Left cardiac atrium (tissue), 4 donors: ENCODE results near the gene AKAP13. TPM values are rescaled to one million over a fixed set of nuclear protein-coding genes. Genes with fewer than 3 reads are reported as not detected.
A peak's percentile ranks its signal among the peaks of the same experiment; 100 is the strongest.
"Not testable (repeated sequence)": the region's sequence is repeated elsewhere in the genome, so short reads cannot be mapped to it uniquely, and the experiment has no call there.

Source experiments
- ATAC-seq, 2 donors: fragments of 200-7000 bp; cut with Tn5 transposase; one replicate each; pipeline ENCODE4 v1.9.1; 2020; ENCODE audit warnings: mild to moderate bottlenecking in 2 of 2, moderate library complexity in 2 of 2
- DNase-seq: peaks from one replicate; pipeline ENCODE4 v3.0.0-alpha.2; 2020
- intact Hi-C, 2 donors: fragments of 100-400 bp; cut with DNase I; formaldehyde crosslinking; loops; one replicate each; pipeline versions ENCODE4 v1.14.1 to v1.15.1; 2022 to 2023
- total RNA-seq, 2 donors: library from RNA; stranded (reverse); fragmentation: NEBNext Ultra II Directional; extraction: Animal tissue kit (Norgen Biotek cat#: 25700); gene quantifications; one replicate each; pipeline ENCODE4 v1.2.1, GENCODE V29; 2021
- donor health status: DM: no; HTN: yes; CAD: no.
- donor health status: DM: no; HTN: yes; CAD: no; lungs with severe emphysema.
- donor health status: DM: yes; HTN: yes; CAD: no.
- donor health status: Dilated cardiomyopathy.

The AKAP13 gene
- total RNA-seq, 2 donors from 2014 or later, result 217 to 302 TPM

DNA sequence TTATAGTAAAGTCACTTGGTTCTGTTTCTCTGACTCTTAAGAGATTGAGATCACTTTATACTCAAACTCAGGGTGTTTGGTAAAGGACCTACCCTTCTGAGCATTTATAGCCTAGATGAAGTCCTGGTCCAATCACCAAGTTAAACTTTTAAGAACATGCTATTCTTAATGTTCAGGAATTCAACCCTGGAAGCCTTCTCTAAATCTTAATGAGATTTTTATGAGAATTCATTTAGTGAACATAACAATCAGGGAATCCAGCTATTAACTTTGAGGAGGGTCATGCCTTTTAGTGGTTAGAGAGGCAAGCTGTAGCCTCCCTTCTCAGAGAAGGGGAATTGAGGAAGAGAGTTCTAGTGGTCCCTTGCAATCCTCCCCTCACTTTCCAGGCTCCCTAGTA is 104.5 kb downstream of the AKAP13 start:
- not testable (repeated sequence) for ATAC-seq, DNase-seq
- intact Hi-C loops, result loop anchor here in 1 of 2 donors (10.0 kb wide), 1 partner anchor 240 kb away; no protein-coding TSS in a partner anchor

DNA sequence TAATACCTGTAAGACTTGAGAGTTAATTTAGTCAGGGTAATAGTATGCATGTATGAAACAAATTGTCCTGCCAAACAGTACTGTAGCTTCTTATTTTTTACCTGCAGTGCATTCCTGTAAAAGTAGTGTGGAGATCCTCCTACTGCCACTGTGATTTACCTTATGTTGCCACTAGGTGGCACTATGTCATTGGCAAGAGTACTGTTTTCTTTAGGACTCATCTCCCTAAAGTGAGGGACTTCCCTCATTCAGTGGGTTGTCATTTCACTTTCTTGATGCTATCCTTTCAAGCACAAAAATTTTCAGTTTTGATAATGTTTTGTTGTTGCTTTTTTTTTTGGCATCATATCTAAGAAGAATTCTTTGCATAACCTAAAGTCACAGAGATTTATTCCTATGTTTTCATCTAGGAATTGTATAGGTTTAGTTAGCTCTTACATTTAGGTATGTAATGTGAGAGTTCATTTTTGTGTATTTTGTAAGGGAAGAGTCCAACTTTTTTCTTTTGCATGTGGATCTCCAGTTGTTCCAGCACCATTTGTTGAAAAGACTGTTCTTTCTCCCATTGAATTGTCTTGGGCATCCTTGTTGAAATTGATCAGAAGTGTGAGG is 105.7 kb downstream of the AKAP13 start:
- peak; percentile 73 to 83 for ATAC-seq
- intact Hi-C loops, result loop anchor here in 1 of 2 donors (10.0 kb wide), 1 partner anchor 239 kb away; no protein-coding TSS in a partner anchor
- no peak for DNase-seq

DNA sequence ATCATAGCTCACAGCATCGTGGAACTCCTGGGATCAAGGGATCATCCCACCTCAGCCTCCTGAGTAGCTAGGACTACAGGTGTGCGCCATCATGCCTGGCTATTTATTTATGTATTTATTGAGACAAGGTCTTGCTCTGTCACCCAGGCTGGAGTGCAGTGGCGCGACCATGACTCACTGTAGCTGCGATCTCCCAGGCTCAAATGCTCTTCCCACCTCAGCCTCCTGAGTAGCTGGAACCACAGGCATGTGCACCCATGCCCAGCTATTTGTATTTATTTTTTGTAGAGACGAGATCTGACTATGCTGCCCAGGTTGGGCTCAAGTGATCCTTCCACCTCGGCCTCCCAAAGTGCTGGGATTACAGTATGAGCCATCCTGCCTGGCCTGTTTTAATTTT is 107.4 kb downstream of the AKAP13 start:
- intact Hi-C loops, result loop anchor here in 1 of 2 donors (10.0 kb wide), 1 partner anchor 237 kb away; no protein-coding TSS in a partner anchor
- DNase-seq, result not testable (repeated sequence)
- ATAC-seq, result peak in 1 of 2 donors; percentile 10

DNA sequence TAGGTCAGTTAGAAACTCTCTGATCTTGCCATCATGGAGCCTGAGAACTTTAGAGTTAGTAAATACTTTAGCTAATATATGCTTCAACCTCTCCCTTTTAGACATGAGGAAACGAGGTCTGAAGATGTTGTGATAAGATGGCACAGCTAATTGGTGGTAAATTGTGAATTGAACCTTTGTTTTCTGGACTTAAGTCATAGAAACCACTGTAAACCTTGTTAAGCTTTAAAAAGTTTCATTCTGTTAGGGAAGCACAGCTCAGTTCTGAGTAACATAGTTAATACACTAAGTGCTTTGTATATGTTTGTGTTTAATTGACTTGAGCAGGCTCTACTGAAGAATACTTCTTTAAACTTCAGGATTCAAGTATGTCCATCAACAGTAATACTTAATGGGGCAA is 108.6 kb downstream of the AKAP13 start:
- DNase-seq (no peak), ATAC-seq (no peak)
- intact Hi-C loops, result loop anchor here in 1 of 2 donors (10.0 kb wide), 1 partner anchor 236 kb away; no protein-coding TSS in a partner anchor

DNA sequence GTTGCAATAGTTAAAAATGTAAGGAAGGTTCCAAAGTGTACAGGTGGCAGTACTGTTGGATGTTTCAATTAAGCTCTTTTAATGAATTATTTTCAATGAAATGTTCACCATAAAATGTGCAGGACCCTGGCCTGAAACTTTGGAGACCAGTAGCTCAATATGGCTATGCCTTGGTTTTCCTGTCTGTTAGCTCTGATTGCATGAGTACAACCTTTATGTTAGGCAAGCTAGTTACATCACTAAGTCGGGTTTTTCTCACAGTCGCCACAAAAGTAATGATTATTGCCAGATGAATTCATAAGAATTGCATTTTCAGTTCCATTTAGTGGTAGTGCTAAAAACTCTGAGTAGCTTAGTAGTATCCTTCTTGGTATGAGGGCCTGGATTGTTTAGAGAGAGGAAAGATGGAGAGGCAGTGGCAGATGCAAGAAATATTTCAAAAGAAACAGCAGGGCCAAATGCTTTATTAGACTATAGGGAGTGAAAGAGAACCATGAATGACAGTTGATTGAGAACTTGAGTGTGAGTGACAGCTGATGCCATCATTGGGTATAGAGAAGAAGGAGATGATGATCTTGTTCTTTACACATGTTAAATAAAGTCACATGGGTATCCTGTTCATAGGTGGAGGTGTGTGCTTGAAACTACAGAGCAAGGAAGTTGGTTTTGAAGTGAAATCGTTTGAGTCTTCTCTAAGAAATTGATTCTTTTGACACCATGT is 109.5 kb downstream of the AKAP13 start:
- ATAC-seq, result no peak
- DNase-seq, result no peak
- intact Hi-C loops, result loop anchor here in 1 of 2 donors (10.0 kb wide), 1 partner anchor 235 kb away; no protein-coding TSS in a partner anchor

DNA sequence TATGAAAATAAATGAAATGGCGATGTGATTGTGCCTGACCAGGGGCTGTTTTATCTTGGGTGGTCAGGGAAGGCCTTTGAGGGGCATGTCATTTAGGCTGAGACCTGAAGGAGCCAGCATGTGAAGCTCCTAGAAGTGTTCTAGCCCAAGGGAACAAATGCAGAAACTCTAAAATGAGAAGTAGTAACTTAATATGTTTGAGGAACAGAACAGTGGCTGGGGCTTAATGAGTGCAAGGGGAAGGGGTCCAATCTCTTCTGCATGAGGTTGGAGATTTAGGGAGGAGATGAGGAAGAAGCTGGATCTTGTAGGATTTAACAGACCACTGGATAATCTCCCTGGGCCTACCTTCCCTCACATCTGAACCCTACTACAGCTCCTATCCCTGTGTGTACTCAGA is 110.5 kb downstream of the AKAP13 start:
- no peak for DNase-seq
- ATAC-seq, result no peak
- intact Hi-C loops, result no loop called here

DNA sequence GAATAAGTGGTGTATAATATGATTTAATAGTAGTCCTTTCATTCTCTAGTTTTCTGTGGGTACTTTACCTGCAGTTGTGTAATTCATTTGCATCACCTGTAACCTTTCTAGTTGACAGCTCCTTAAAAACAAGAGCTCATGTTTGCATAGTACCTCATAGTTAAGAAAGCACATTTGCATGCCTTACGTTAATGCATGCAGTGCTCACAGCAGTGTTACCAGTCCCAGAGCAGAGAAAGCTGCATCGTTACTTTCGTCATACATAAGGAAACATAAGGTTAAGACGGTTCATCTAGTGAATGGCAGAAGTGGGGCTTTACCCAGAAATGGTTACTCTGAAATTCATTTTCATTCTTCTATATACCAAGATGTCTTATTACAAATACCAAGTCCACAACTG is 111.3 kb downstream of the AKAP13 start:
- no peak for DNase-seq
- no peak for ATAC-seq
- intact Hi-C loops, result no loop called here

DNA sequence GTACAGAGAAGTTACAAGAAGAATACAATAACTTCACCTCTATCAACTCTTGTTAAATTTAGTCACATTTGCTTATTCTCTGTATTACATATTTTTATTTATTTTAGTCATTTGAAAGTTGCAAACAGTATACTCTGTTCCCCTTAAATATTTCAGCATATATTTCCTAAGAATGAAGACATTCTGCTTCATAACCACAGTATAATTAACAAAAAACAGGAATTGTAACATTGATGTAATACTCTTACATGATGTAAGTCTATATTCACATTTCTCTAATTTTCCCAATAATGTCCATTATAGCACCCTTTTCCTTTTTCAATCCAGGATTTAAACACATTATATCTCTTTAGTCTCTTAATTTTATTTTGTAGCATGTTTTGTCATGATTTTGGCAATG is 112.0 kb downstream of the AKAP13 start:
- intact Hi-C loops, result no loop called here
- no peak for ATAC-seq
- no peak for DNase-seq

DNA sequence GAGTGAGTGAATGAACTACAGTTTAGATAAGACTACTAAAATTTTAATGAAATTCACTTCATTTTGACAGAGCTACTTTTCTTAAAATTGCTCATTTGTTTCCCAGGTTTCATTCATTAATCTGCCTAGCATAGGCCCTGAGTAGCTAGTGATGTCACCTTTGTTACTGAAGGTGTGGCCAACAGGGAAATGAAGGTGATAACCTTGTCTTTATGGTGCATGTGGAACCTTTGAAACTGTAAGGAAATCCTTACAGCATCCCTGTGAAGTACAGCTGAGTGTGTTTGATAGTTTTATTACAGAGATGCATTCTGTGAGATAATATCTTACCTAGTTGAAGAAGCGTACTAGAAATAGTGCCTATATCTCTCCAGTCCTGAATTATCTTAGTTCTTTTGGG is 112.9 kb downstream of the AKAP13 start:
- intact Hi-C loops, result no loop called here
- no peak for ATAC-seq
- no peak for DNase-seq

DNA sequence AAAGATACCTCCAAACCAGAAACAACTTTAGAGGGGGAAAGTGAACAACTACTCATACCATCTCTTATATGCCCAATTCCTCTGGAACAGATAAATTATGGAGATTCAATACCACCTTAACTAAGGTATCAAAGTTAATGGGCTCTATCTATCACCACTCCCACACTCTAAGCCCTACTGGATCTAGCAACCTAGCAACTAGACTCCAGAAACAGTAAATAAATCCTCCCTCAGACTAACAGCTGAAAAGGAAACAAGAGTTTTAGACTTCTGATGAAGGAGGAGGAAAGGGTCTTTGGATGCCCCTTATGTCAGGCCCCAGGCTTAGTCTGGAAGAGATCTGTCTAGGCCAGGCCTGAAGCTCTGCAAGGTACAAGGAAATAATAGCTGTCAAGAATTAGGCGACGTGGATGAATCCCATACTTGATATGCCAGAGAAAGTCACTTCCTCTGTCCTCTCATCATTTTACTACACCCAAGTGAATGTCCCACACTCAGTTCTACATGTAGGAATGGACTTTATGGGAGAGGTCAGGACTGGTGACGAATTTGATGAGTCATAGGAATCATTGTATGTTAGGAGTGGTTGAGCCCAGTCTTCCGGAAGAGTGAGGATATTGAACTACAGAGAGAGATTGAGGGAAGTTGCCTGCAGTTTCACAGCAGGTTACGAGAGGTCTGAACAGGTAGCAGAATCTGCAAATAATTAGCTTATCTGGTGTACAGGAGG is 113.8 kb downstream of the AKAP13 start:
- ATAC-seq, result peak; percentile 46 to 90
- no peak for DNase-seq
- intact Hi-C loops, result no loop called here

DNA sequence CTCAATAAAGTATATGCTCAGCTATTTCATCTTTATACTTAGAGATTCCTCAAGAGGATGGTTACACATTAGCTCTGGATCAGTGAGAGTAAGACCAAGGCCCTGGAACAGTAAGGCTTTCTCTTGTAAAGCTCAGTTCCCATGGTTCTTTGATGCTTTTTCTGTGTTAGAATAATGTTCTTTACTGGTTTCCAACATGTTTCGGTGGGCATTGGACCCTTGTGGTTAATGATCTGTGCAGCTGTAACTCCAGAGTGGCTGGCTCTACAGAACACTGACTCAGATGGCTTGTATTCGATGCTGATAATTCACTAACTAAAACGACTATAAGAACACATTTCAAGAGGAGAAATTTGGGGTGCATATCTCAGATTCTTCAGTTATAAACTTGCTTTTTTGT is 114.7 kb downstream of the AKAP13 start:
- intact Hi-C loops, result no loop called here
- DNase-seq (no peak), ATAC-seq (no peak)

DNA sequence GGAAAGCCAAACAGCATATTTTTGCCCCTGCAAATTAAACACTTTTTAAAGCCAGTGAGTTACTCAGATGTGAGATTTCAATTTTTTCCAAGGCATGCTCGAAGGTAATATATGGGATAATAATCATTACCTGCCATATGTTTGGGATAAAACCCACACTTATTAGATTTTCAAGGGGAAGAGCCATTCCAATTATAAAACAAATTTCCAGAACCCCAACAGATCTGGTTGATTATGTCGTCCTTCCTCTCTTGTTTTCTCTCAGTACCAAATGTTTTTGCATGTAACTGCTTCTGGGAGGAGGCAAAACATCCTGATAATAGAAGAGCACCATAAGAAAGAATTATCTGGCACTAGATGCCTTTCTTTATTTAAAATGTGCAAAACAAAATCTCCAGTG is 115.1 kb downstream of the AKAP13 start:
- intact Hi-C loops, result no loop called here
- no peak for DNase-seq
- ATAC-seq, result no peak

DNA sequence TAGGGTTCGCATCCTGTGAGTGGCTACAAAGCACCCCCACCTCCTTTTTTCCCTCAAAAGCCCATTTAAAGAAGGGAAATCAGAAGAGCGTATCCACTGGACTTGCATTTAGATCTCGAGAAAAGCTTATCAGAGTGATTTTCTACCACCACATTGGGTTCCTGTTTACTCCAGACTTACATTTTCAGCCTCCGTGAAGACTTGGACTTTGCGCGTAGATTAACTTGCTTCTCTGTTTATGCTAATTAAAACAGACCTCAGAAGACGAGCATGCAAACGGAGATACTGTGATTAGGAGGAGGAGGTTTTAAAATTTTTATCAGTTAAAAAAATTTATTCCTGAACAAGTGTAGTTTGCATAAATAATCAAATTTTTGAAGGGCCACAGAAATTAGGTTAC is 115.7 kb downstream of the AKAP13 start:
- ATAC-seq (no peak), DNase-seq (no peak)
- intact Hi-C loops, result no loop called here

DNA sequence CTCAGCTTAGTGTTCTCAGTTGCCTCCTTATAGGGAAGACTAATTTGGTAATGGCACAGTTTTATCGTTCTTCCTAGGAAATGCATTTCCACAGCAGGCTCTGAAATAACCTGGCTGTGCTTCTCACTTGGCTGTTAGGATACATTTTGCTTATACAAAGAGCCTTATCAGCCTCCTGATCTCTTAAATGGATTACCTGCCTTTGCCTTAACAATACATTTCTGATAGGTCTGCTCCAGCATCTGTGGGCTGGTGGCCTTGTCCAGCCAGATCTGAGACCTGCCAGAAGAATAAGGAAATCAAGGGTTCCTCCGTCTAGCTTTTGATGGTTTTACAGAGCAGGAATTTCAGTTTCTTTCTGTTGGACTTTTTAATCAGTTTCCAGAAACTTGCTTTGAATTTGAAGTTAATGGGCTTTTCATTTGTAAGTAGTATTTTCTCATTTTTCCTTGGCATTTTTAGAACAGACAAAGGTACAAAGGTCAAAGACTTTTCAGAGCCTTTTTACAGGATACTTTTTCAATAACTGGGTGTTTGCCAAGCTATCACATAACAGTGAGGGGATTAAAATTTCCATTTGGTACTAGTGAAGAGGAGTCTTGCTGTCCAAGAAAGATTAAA is 116.3 kb downstream of the AKAP13 start:
- intact Hi-C loops, result no loop called here
- ATAC-seq (no peak), DNase-seq (no peak)

DNA sequence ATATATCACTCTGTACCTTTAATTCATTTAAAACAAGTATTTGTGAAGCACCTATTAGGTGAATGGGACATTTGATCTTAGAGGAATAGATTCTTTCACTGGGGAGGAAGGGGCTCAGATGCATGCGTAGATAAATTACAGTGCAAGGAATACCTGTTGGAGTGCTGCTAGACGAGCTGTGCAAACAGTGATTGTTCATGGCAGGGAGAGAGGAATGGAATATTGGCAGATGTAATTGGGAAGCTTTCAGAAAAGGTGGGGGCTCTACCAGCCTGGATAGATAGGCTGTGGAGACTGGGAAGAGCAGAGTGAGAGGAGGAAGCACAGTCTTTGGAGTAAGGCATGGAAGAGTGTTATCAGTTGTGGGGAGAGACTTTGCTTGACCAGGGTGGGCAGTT is 116.8 kb downstream of the AKAP13 start:
- intact Hi-C loops, result no loop called here
- DNase-seq (no peak), ATAC-seq (no peak)

DNA sequence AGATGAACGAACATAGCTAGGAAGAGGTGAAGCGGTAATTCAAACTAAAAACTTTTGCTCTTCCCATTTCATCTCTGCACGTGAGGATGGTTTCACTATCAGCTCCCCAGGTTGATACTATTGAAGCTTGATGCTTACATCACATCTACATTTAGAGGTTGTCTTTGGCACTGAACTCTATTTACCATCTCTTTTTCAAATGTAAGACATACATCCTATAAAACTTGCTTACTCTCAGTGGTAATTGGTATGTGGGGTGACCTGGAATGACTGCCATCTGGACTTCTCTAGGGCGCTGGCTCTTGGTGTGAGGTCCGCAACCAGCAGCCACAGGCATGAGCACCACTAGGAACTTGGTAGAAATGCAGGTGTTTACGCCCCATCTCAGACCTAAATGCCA is 118.1 kb downstream of the AKAP13 start:
- no peak for DNase-seq
- no peak for ATAC-seq
- intact Hi-C loops, result no loop called here

DNA sequence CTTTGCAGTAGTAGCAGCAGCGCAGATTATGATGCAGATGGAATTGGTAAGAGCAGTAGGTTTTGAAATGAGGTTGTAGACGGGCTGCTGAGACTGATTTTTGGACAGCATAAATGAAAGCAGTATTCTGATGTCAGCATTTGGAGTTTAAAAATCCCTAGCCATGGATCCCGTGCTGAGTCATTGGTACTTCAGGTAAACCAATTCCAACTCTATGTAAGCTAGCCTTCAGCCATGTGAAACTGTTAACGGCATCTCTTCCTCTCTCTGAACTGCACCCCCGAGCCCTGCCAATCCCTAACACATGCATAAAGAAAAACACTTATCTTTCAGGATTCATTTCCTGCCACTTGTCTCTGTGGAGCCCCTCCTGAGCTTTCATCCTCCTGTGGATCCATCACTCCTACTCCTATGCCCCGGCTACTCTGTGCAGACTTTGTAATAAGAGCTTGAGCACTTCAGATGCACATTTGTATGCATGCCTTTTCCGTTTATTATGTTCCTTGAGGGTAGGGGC is 119.0 kb downstream of the AKAP13 start:
- ATAC-seq (peak; percentile 10), DNase-seq (no peak)
- intact Hi-C loops, result no loop called here

DNA sequence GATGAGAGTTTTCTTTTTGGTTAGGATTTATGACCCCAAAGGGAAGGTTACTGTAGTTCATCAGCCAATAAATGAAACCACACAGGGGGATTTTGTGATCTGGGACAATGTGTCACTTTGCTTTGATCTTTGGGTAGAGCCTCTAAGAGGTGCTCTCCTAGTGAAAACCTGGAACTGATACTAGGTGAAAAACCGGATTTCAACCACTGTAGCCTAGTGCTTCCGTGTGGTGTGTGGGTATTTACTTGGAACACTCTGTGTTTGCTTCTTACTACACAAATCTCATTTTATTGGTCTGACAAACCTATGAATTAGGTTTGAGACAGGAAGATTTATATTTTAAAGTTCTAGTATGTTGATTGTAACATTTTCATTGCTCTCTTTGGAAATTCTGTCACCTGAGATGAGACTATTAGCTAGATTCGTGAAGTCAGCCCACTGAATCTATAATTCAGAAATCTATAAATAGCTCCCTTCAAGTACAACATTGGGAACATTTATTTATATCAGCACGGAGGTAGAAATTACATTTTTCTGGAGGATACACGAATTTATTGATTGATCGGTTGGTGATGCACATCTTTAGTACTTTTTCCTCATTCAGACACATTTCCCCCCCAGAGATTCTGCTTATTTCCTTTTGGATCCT is 119.8 kb downstream of the AKAP13 start:
- intact Hi-C loops, result loop anchor here in 1 of 2 donors (10.0 kb wide), 1 partner anchor 165 kb away; no protein-coding TSS in a partner anchor
- ATAC-seq (no peak), DNase-seq (no peak)

DNA sequence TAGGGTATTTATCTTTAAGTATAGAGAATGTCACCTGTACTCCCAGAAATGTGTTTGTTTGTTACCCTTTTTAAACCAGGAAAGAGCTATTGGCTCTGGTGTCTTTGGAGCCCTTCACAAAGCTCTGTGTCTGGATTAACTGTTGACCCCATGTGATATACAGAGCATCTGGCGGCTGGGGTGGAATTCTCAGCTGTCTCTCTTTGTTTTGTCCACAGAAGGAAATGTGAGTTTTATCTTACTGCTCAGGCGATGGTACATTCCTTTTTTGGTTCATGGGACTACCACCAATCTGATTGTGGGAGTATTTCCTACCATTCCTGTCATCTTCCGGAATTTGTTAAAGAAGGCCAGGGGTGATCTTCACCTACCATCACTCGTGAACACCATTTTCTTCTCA is 120.3 kb downstream of the AKAP13 start:
- ATAC-seq, result peak; percentile 65 to 78
- intact Hi-C loops, result loop anchor here in 1 of 2 donors (10.0 kb wide), 1 partner anchor 166 kb away; no protein-coding TSS in a partner anchor

More for the DNA sequence above, 120.3 kb downstream of the AKAP13 start:
- DNase-seq, result peak; percentile 33
